Measurements from ENCODE around the gene PAMR1.

The PAMR1 gene

DNA sequence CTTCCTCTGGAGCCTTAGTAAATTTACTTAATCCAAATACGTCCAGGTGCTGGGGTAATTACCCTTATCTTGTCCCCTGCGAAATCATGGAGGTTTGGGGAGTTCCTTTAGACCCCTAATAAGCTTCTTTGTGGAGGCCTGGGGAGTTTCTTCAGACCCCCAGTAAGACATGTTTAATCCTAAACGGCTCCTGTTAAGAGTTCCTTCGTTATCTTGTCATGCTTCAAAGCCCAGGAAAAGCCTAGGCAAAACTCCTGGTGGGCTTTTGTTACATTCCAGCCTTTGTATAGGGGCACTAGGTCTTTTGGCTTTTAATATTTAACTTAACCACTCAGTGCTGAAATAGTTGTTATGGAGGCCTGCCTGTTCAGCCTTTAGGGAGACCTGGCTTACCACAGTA, 18.1 kb upstream of the PAMR1 start:
- no peak overlapping the region for H4K8ac ChIP-seq (ENCODE audit: low read length)
- peak overlapping the region; percentile 17 for H3K27ac ChIP-seq (ENCODE audit: low read length, poor library complexity, severe bottlenecking)
- no peak overlapping the region for H3K4ac ChIP-seq (ENCODE audit: low read depth in 1 of 2, low read length in 2 of 2)
- no peak overlapping the region for H2BK120ac ChIP-seq (ENCODE audit: low read depth, low read length)
- no peak overlapping the region for H3K23ac ChIP-seq (ENCODE audit: low read length in 2 of 2)
- no peak overlapping the region for H3K18ac ChIP-seq (ENCODE audit: low read depth in 1 of 2, low read length in 2 of 2)
- H3K27me3 ChIP-seq (ENCODE audit: control insufficient read depth in 1 of 2, insufficient read depth in 1 of 2, low read length in 2 of 2): no peaks in the 10 kb centered on the region
- no peak overlapping the region for H2BK12ac ChIP-seq (ENCODE audit: low read length in 2 of 2)
- no peak overlapping the region for H2BK15ac ChIP-seq (ENCODE audit: low read depth, poor library complexity, severe bottlenecking)
- no peak overlapping the region for H3K9ac ChIP-seq (ENCODE audit: low read length)
- 57% methylated on average over 4 of the region's 4 CpGs for WGBS
- no peaks in the 10 kb centered on the region for H3K9me3 ChIP-seq (ENCODE audit: control insufficient read depth, low read length)
- H3K14ac ChIP-seq (ENCODE audit: low read length in 2 of 2): no peak overlapping the region
- H2AFZ ChIP-seq (ENCODE audit: low read depth, low read length): no peak overlapping the region
- H3K79me1 ChIP-seq (replicated peaks; ENCODE audit: low read length, poor library complexity, severe bottlenecking): no peaks in the 10 kb centered on the region
- no peak overlapping the region for H2AK5ac ChIP-seq (ENCODE audit: low read length, severe bottlenecking)
- H4K91ac ChIP-seq (ENCODE audit: low read length): no peak overlapping the region
- H3K4me3 ChIP-seq (ENCODE audit: insufficient read depth in 1 of 2, low read depth in 1 of 2, low read length in 2 of 2): no peak overlapping the region
- H3K36me3 ChIP-seq (ENCODE audit: control insufficient read depth in 1 of 2, insufficient read depth in 2 of 2, low read depth in 1 of 2, low read length in 2 of 2): no peaks in the 10 kb centered on the region
- no peak overlapping the region for H3K4me2 ChIP-seq (ENCODE audit: low read length, poor library complexity, severe bottlenecking)
- DNase-seq: no peak
- no peak overlapping the region for H2BK5ac ChIP-seq (ENCODE audit: low read depth, low read length, poor library complexity, severe bottlenecking)
- peaks cover 3% of the 10 kb centered on the region for H3K4me1 ChIP-seq (ENCODE audit: control insufficient read depth, insufficient read depth, low read depth, low read length)

- Histone ChIP-seq H3K4me2 (ENCODE audit: low read length, poor library complexity, severe bottlenecking) (no peak overlapping the region), H3K4ac (ENCODE audit: low read depth in 1 of 2, low read length in 2 of 2) (peak overlapping the region in 1 of 2 experiments; percentile 62), H3K4me1 (ENCODE audit: control insufficient read depth, insufficient read depth, low read depth, low read length) (peaks cover 3% of the 10 kb centered on the region), H3K36me3 (ENCODE audit: control insufficient read depth in 1 of 2, insufficient read depth in 2 of 2, low read depth in 1 of 2, low read length in 2 of 2) (no peaks in the 10 kb centered on the region), H3K27ac (ENCODE audit: low read length, poor library complexity, severe bottlenecking) (peak overlapping the region; percentile 30), H2BK15ac (ENCODE audit: low read depth, poor library complexity, severe bottlenecking) (no peak overlapping the region), H4K8ac (ENCODE audit: low read length) (no peak overlapping the region), H3K18ac (ENCODE audit: low read depth in 1 of 2, low read length in 2 of 2) (peak overlapping the region in 1 of 2 experiments; percentile 1), H2BK5ac (ENCODE audit: low read depth, low read length, poor library complexity, severe bottlenecking) (no peak overlapping the region), H2AFZ (ENCODE audit: low read depth, low read length) (no peak overlapping the region), H2BK120ac (ENCODE audit: low read depth, low read length) (no peak overlapping the region), H3K14ac (ENCODE audit: low read length in 2 of 2) (no peak overlapping the region), H3K23ac (ENCODE audit: low read length in 2 of 2) (no peak overlapping the region), H3K79me1 (replicated peaks; ENCODE audit: low read length, poor library complexity, severe bottlenecking) (no peaks in the 10 kb centered on the region), H4K91ac (ENCODE audit: low read length) (no peak overlapping the region), H3K27me3 (ENCODE audit: control insufficient read depth in 1 of 2, insufficient read depth in 1 of 2, low read length in 2 of 2) (peaks cover 0 to 4% of the 10 kb centered on the region in 2 experiments), H2AK5ac (ENCODE audit: low read length, severe bottlenecking) (peak overlapping the region; percentile 68), H3K9ac (ENCODE audit: low read length) (peak overlapping the region; percentile 87), H3K4me3 (ENCODE audit: insufficient read depth in 1 of 2, low read depth in 1 of 2, low read length in 2 of 2) (no peak overlapping the region), H3K9me3 (ENCODE audit: control insufficient read depth, low read length) (no peaks in the 10 kb centered on the region), H2BK12ac (ENCODE audit: low read length in 2 of 2) (no peak overlapping the region)
- 49% methylated on average over 4 of the region's 4 CpGs for WGBS
- DNase-seq: peak; percentile 76
These were observed 16.4 kb upstream of the PAMR1 start for GRCh38 chr11:35541621-35542375.

GRCh38 chr11:35540526-35540925, 15.1 kb upstream of the PAMR1 start:
- peak overlapping the region; percentile 87 for H3K9ac ChIP-seq (ENCODE audit: low read length)
- peak; percentile 54 for DNase-seq

DNA sequence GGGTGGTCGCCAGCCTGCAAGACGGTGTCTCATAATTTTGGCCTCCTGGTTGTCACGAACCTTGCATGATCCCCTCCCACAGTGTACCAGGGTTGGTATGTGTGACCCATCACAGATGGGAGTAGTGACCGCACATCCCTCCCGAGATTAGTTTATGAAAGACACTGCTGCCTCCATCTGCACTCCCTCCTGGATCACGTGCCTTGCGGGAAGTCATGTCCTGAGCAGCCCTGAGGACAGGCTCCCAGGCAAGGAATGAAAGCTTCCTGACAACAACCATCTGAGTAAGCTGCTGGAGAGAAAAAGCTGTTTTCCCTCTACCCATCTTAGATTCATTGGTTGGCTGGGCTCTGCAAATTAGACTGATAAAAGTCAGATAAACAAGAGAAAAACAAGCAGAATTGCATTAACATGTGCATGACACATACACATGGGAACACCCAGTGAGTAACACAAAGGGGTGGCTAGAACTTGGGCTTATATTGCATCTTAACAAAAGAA, 14.4 kb upstream of the PAMR1 start:
- WGBS: 56% methylated on average over 7 of the region's 7 CpGs

More at GRCh38 chr11:35540526-35540925, 15.1 kb upstream of the PAMR1 start:
- Histone ChIP-seq H2AK5ac (ENCODE audit: low read length, severe bottlenecking) (no peak overlapping the region), H3K36me3 (ENCODE audit: control insufficient read depth in 1 of 2, insufficient read depth in 2 of 2, low read depth in 1 of 2, low read length in 2 of 2) (no peaks in the 10 kb centered on the region), H3K23ac (ENCODE audit: low read length in 2 of 2) (no peak overlapping the region), H2BK5ac (ENCODE audit: low read depth, low read length, poor library complexity, severe bottlenecking) (no peak overlapping the region), H2BK120ac (ENCODE audit: low read depth, low read length) (no peak overlapping the region), H3K4me1 (ENCODE audit: control insufficient read depth, insufficient read depth, low read depth, low read length) (peaks cover 8% of the 10 kb centered on the region), H3K79me1 (replicated peaks; ENCODE audit: low read length, poor library complexity, severe bottlenecking) (no peaks in the 10 kb centered on the region), H3K18ac (ENCODE audit: low read depth in 1 of 2, low read length in 2 of 2) (peak overlapping the region in 1 of 2 experiments; percentile 52), H3K4me3 (ENCODE audit: insufficient read depth in 1 of 2, low read depth in 1 of 2, low read length in 2 of 2) (peak overlapping the region in 1 of 2 experiments; percentile 27), H2BK12ac (ENCODE audit: low read length in 2 of 2) (peak overlapping the region in 1 of 2 experiments; percentile 47), H3K27ac (ENCODE audit: low read length, poor library complexity, severe bottlenecking) (no peak overlapping the region), H2BK15ac (ENCODE audit: low read depth, poor library complexity, severe bottlenecking) (no peak overlapping the region), H3K4ac (ENCODE audit: low read depth in 1 of 2, low read length in 2 of 2) (no peak overlapping the region), H3K14ac (ENCODE audit: low read length in 2 of 2) (no peak overlapping the region), H4K8ac (ENCODE audit: low read length) (no peak overlapping the region), H3K9me3 (ENCODE audit: control insufficient read depth, low read length) (no peaks in the 10 kb centered on the region), H3K27me3 (ENCODE audit: control insufficient read depth in 1 of 2, insufficient read depth in 1 of 2, low read length in 2 of 2) (peaks cover 0 to 4% of the 10 kb centered on the region in 2 experiments), H3K4me2 (ENCODE audit: low read length, poor library complexity, severe bottlenecking) (no peak overlapping the region), H2AFZ (ENCODE audit: low read depth, low read length) (no peak overlapping the region), H4K91ac (ENCODE audit: low read length) (no peak overlapping the region)
- WGBS: no CpG with 5 or more reads among the region's 3 CpGs

More for the DNA sequence above, 14.4 kb upstream of the PAMR1 start:
- H3K9ac ChIP-seq (ENCODE audit: low read length): peak overlapping the region; percentile 87
- H2AK5ac ChIP-seq (ENCODE audit: low read length, severe bottlenecking): no peak overlapping the region
- no peak overlapping the region for H2AFZ ChIP-seq (ENCODE audit: low read depth, low read length)
- H3K23ac ChIP-seq (ENCODE audit: low read length in 2 of 2): no peak overlapping the region
- no peaks in the 10 kb centered on the region for H3K9me3 ChIP-seq (ENCODE audit: control insufficient read depth, low read length)
- no peak overlapping the region for H2BK5ac ChIP-seq (ENCODE audit: low read depth, low read length, poor library complexity, severe bottlenecking)
- no peak overlapping the region for H3K4ac ChIP-seq (ENCODE audit: low read depth in 1 of 2, low read length in 2 of 2)
- H3K79me1 ChIP-seq (replicated peaks; ENCODE audit: low read length, poor library complexity, severe bottlenecking): no peaks in the 10 kb centered on the region
- peak overlapping the region in 1 of 2 experiments; percentile 27 for H3K4me3 ChIP-seq (ENCODE audit: insufficient read depth in 1 of 2, low read depth in 1 of 2, low read length in 2 of 2)
- no peaks in the 10 kb centered on the region for H3K36me3 ChIP-seq (ENCODE audit: control insufficient read depth in 1 of 2, insufficient read depth in 2 of 2, low read depth in 1 of 2, low read length in 2 of 2)
- no peak overlapping the region for H3K4me2 ChIP-seq (ENCODE audit: low read length, poor library complexity, severe bottlenecking)
- H3K27ac ChIP-seq (ENCODE audit: low read length, poor library complexity, severe bottlenecking): no peak overlapping the region
- H2BK15ac ChIP-seq (ENCODE audit: low read depth, poor library complexity, severe bottlenecking): no peak overlapping the region
- DNase-seq: peak; percentile 92
- peaks cover 0 to 4% of the 10 kb centered on the region in 2 experiments for H3K27me3 ChIP-seq (ENCODE audit: control insufficient read depth in 1 of 2, insufficient read depth in 1 of 2, low read length in 2 of 2)
- H2BK120ac ChIP-seq (ENCODE audit: low read depth, low read length): no peak overlapping the region
- H3K18ac ChIP-seq (ENCODE audit: low read depth in 1 of 2, low read length in 2 of 2): peak overlapping the region; percentile 1 to 7
- H3K14ac ChIP-seq (ENCODE audit: low read length in 2 of 2): no peak overlapping the region
- peaks cover 8% of the 10 kb centered on the region for H3K4me1 ChIP-seq (ENCODE audit: control insufficient read depth, insufficient read depth, low read depth, low read length)
- H4K91ac ChIP-seq (ENCODE audit: low read length): peak overlapping the region; percentile 4
- H2BK12ac ChIP-seq (ENCODE audit: low read length in 2 of 2): no peak overlapping the region
- H4K8ac ChIP-seq (ENCODE audit: low read length): peak overlapping the region; percentile 69

All from mesenchymal stem cell (in vitro differentiated cells and primary cell).